ENCODE measurements around the gene COX4I2.

DNA sequence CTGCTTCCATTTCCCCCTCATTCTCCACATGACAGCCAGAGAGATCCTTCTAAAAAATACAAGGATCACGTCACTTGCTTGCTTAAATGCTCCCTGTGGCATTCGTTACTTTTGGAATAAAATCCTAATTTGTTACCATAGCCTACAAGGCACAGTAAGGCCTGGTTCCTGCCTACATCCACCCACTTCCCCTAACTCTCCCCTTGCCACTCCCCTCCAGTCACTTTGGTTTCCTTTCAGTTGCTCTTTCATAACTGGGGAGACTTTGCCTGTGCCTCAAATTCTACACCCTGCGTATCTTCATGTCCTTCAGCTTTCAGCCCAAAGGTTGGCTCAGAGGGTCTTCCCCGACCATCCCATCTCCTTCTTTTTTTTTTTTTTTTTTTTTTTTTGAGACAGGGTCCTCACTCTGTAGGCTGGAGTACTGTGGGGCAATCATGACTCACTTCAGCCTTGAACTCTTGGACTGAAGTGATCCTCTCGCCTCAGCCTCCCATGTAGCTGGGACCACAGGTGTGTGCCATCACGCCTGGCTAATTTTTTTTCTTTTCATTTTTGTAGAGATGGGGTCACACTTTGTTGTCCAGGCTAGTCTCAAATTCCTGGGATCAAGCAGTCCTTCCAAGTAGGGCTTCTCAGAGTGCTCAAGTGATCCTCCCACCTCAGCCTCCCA, 20.1 kb upstream of the COX4I2 start:
- TF ChIP-seq, protein P1, sequence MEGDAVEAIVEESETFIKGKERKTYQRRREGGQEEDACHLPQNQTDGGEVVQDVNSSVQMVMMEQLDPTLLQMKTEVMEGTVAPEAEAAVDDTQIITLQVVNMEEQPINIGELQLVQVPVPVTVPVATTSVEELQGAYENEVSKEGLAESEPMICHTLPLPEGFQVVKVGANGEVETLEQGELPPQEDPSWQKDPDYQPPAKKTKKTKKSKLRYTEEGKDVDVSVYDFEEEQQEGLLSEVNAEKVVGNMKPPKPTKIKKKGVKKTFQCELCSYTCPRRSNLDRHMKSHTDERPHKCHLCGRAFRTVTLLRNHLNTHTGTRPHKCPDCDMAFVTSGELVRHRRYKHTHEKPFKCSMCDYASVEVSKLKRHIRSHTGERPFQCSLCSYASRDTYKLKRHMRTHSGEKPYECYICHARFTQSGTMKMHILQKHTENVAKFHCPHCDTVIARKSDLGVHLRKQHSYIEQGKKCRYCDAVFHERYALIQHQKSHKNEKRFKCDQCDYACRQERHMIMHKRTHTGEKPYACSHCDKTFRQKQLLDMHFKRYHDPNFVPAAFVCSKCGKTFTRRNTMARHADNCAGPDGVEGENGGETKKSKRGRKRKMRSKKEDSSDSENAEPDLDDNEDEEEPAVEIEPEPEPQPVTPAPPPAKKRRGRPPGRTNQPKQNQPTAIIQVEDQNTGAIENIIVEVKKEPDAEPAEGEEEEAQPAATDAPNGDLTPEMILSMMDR (IDR thresholded peaks at IDR 0.05) = no peak
- TF ChIP-seq ZFX (IDR thresholded peaks at IDR 0.05; ENCODE audit: borderline replicate concordance) = no peak
